Measurements from ENCODE around the gene MUSK.
"Not testable (repeated sequence)": the region's sequence is repeated elsewhere in the genome, so short reads cannot be mapped to it uniquely, and the experiment has no call there.

MUSK gene

GRCh38 chr9:110695846-110696245 is 27.3 kb downstream of the MUSK start:
- not testable (repeated sequence) for DNase-seq

DNA sequence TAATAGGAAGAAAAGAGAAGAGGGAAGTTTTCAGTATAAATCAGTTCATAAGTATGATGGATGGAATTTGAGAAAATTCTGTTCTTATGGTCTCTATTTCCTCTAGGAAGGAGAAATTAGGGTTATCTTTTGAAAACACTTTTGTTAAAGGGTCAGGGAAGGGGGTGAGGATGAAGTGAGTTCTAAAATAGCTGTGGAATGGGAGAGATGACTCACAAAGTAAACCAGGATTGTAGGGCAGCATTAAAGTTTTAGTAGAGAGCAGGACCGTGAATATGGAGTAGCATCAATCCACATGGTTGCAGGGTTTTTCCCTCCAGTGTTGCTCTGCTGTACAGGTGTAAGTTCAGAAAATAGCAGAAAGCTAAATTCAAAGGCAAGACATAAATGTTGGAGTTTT is 32.4 kb downstream of the MUSK start:
- DNase-seq, result no peak

GRCh38 chr9:110703669-110704068 is 35.1 kb downstream of the MUSK start:
- no peak for DNase-seq

- DNase-seq, result no peak
These were observed 38.8 kb downstream of the MUSK start for GRCh38 chr9:110707419-110707818.

- no peak for DNase-seq
These were observed 41.8 kb downstream of the MUSK start for GRCh38 chr9:110710420-110710819.

DNA sequence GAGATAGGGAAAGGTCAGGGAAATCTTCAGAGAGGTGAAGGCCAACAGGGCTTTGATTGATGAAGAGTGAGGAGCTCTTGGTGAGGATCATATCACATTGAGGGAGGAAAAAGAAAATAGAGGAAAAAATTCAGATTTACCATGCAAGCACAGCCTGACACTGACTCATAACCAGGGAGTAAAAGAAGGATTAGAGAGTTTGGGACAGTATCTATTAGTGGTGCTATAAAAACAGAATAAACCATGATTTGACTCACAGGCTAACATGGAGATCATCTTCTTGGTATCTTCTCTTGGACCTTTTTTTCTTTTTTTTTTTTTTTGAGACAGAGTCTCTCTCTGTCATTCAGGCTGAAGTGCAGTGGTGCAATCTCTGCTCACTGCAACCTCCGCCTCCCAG is 44.4 kb downstream of the MUSK start:
- DNase-seq, result no peak

DNA sequence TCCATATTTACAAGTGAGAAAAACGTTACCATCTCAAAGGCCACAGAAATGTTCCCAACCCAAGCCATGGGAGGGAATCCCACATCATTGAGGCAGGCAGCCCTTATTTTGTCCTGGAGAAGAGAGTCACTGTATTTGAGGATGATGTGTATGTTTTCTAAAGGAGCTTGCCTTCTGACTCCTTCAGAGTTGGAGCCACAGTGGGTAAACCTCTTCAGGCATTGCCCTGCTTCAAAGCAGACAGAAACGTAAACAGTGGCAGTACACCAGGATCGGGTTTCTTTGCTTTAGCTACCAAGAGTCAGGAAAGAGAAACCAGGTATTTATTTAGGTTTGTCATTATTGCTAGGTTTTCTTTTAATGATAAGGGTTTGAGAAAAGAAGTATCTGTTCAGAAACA is 45.7 kb downstream of the MUSK start:
- DNase-seq, result no peak

- no peak for DNase-seq
These were observed 59.5 kb downstream of the MUSK start for GRCh38 chr9:110728058-110728457.

- DNase-seq, result no peak
These were observed 61.0 kb downstream of the MUSK start for GRCh38 chr9:110729641-110730040.

- no peak for DNase-seq
These were observed 62.9 kb downstream of the MUSK start for GRCh38 chr9:110731437-110732028.

GRCh38 chr9:110738982-110739381 is 70.4 kb downstream of the MUSK start:
- DNase-seq, result no peak

- peak; percentile 34 for DNase-seq
These were observed 74.3 kb downstream of the MUSK start for GRCh38 chr9:110742741-110743371.

DNA sequence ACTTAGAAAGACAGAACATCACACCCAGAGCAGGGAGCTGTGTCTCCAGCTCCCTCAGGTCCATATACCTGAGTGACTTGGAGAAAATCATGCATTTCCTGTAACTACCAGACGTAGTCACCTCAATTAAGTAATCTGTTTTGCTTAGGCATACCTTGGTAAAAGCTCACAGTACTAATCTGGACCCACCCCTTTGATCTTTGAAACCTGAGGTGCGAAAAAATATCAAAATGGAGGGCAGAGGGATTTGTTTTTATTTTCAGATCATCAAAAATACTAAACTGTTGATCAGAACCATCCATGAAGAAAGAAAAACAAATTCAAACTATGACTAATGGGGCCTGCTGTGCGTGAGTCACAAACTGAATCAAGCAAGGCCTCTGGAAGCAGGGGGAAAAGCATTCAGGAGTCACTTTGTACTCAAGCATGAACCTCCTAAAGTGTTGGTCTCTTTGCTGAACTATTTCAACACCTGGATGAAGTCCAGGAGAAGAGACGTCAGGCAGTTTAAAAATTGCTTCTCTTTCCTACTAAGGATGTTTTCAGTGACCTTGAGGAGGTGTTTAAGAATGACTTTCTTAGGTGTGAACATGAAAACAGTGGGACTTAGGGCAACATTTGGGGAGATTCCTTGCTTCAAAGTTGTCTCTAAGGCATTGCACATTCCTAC is 76.3 kb downstream of the MUSK start:
- no peak for DNase-seq

GRCh38 chr9:110745676-110746075 is 77.1 kb downstream of the MUSK start:
- DNase-seq, result no peak

- no peak for DNase-seq
These were observed 77.8 kb downstream of the MUSK start for GRCh38 chr9:110746211-110746930.

DNA sequence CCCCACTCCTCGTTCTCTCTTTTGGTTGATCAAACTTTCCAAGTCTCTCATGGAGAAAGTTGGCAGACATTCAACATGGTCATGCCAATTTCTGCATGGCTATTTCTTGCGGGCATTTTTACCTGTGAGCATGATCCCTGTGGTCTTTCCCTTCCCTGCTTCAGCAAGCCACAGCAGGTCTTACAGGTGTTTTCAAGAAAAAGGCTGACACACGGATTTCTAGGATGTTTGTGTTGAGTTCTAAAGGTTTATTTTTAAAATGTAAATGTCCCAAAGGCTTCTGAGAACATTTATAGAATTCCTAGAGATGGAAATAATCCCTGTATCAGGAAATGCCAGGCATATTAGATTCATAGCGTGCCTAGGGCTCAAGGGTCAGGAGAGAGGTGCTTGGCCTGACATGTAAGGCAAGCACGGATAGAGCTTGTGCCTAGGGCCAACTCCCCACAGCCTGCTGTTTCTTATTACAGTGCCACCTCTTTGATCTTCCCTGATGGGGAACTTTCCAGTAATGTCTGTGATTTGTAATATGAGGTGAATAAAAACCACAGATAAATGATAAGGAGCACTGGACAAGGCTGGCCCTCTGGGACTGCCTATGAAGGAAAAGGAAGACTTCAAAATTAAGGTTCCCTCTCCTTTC is 79.8 kb downstream of the MUSK start:
- DNase-seq, result no peak

DNA sequence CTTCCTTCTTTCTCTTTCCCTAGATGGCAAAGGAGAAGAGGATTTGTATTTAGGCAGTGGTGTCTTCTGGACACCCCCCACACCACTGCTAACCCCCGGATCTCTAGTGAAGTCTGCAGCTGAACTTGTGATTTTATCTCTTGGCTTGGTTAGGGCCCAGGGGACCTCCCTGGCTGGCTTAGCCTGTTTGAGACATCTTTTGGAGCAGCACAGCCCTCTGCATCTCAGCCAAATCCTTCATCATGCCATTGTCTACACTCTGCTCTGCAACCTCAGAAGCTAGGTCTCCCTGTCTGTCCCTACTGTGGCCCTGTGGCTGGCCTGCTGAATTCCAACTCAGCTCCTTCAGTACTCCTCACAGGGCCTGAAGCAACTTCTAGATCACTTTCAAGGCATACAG is 81.7 kb downstream of the MUSK start:
- no peak for DNase-seq

GRCh38 chr9:110751971-110752370 is 83.4 kb downstream of the MUSK start:
- no peak for DNase-seq

- DNase-seq, result no peak
These were observed 84.2 kb downstream of the MUSK start for GRCh38 chr9:110752766-110753165.

- DNase-seq, result no peak
These were observed 85.2 kb downstream of the MUSK start for GRCh38 chr9:110753731-110754231.

GRCh38 chr9:110755179-110755578 is 86.6 kb downstream of the MUSK start:
- DNase-seq, result no peak

- no peak for DNase-seq
These were observed 89.6 kb downstream of the MUSK start for GRCh38 chr9:110758201-110758600.

DNA sequence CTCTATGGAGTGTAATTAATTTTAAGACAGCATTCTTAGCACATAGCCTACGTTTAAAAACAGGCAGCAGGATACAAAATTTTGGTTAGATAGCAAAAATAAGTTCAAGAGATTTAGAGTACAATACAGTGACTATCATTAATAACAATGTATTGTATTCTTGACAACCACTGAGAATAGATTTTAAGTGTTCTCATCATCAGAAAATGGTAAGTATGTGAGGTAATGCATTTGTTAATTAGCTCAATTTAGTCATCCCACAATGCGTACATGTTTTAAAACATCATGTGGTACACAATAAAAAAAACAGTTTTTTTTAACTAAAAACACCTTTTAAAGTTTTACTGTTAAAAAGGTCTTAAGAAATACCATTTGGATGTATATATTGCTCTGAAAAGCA is 94.2 kb downstream of the MUSK start:
- no peak for DNase-seq

Measured in right kidney (tissue), 1 donor.